Measurements from ENCODE around the gene TNRC6A. TPM values are rescaled to one million over a fixed set of nuclear protein-coding genes. Genes with fewer than 3 reads are reported as not detected.
A peak's percentile ranks its signal among the peaks of the same experiment; 100 is the strongest.

TNRC6A gene
- total and polyA plus RNA-seq, 2 of the 13 experiments (the other 11 are each of a cell fraction or from before 2014, with no cell fraction given), result 30.9 to 43.6 TPM

GRCh38 chr16:24689128-24689527 lies 40.3 kb upstream of the TNRC6A start (continued):
- no peak for TF ChIP-seq TEF (CRISPR knock-in tag; IDR thresholded peaks at IDR 0.05)
- peak; percentile 39; the same call in 1 of the 2 replicates for TF ChIP-seq FOXA3 (CRISPR knock-in tag; IDR thresholded peaks at IDR 0.05)
- TF ChIP-seq GPBP1L1 (CRISPR knock-in tag; IDR thresholded peaks at IDR 0.05), result no peak
- TF ChIP-seq RBM39 (IDR thresholded peaks at IDR 0.05; ENCODE audit: low read depth, low read length, poor library complexity, severe bottlenecking), result no peak

GRCh38 chr16:24692854-24693253 lies 36.6 kb upstream of the TNRC6A start:
- 16% methylated on average over 7 of the region's 7 CpGs for WGBS (ENCODE audit: low lambda C conversion rate)
- no TSS peak for BruUV-seq (replicated peaks)

More at GRCh38 chr16:24692854-24693253, 36.6 kb upstream of the TNRC6A start:
- TF ChIP-seq ZNF770 (CRISPR knock-in tag; IDR thresholded peaks at IDR 0.05) (0 out of 2 replicates have a peak, but pooled peaks have one; percentile 38), PTBP1 (IDR thresholded peaks at IDR 0.05; ENCODE audit: low read depth, low read length, poor library complexity, severe bottlenecking) (no peak)
- CTCF ChIA-PET (ENCODE audit: low intra/inter-chr PET ratio, low total read pairs), result interaction anchor here (1.8 kb wide), 1 partner anchor 176 kb away, joined by 6 read pairs; no protein-coding TSS in a partner anchor
- H3K27ac ChIP-seq (ENCODE audit: extremely low read length, insufficient read depth, low read length), result no peak overlapping the region
- ATAC-seq (no peak), DNase-seq (ENCODE audit: low spot score) (no peak), FAIRE-seq (no peak)
- H3K27me3 ChIP-seq (ENCODE audit: control insufficient read depth in 1 of 2, insufficient read depth in 2 of 2, low read length in 2 of 2), result peaks cover 0 to 2% of the 10 kb centered on the region in 2 experiments; a peak in 1 of 5 replicates
- POLR2A ChIA-PET, result no interaction called here
- H3K4me2 ChIP-seq (ENCODE audit: low read depth, low read length), result no peak overlapping the region
- H3K36me3 ChIP-seq (replicated peaks in 1 of 2; ENCODE audit: control insufficient read depth in 1 of 2, insufficient read depth in 2 of 2, low read length in 2 of 2), result no peaks in the 10 kb centered on the region
- no peaks in the 10 kb centered on the region for H3K9me3 ChIP-seq (ENCODE audit: low read length)
- in situ Hi-C loops (cut with HindIII; ENCODE audit: extremely low pct_ligation_motif_present, low pct_unique_long_range_greater_than_20kb) (no loop called here), intact Hi-C loops (cut with micrococcal nuclease; ENCODE audit: unreplicated experiment) (no loop called here)
- no peaks in the 10 kb centered on the region; the same call in 1 of the 2 replicates for H3K4me1 ChIP-seq (ENCODE audit: insufficient read depth, low read length)
- H3K79me2 ChIP-seq (ENCODE audit: insufficient read depth, low read length), result no peaks in the 10 kb centered on the region
- no peak overlapping the region for H3K4me3 ChIP-seq (replicated peaks in 1 of 3; ENCODE audit: insufficient read depth in 1 of 3, low read depth in 2 of 3, low read length in 3 of 3)
- H4K20me1 ChIP-seq (ENCODE audit: insufficient read depth, low read length), result no peaks in the 10 kb centered on the region
- no peak overlapping the region for H2AFZ ChIP-seq (ENCODE audit: low read length)
- no peak overlapping the region for H3K9ac ChIP-seq (ENCODE audit: insufficient read depth, low read depth, low read length)
